Measurements from ENCODE around the gene GPT2.

Gene GPT2

DNA sequence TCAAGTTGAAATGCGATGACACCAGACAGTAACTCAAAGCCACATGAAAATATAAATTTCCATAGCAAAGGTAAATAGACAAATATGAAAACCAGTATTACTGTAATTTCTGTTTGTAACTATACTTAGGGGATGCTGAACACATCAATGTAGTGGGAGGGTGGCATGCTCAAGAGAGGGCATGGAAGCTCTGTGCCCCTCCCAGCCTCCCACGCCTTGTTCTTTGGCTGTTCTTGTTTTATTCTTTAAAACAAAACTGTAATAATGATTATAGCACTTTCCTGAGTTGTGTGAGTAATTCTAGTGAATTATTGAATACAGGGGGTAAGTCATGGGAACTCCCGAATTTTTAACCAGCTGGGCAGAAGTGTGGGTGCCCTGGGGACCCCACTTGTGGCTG, 11.0 kb upstream of the GPT2 start:
- Histone ChIP-seq H3K9me3 (ENCODE audit: control insufficient read depth, insufficient read depth, low read length) (no peaks in the 10 kb centered on the region), H3K27me3 (ENCODE audit: control insufficient read depth, insufficient read depth, low read length) (no peaks in the 10 kb centered on the region), H3K4me3 (ENCODE audit: low read depth, low read length) (no peak overlapping the region), H3K4me1 (ENCODE audit: control insufficient read depth, insufficient read depth, low read length) (peaks cover 2% of the 10 kb centered on the region), H3K36me3 (ENCODE audit: control insufficient read depth, insufficient read depth, low read length) (no peaks in the 10 kb centered on the region), H3K9ac (ENCODE audit: low read depth, low read length) (no peak overlapping the region)

GRCh38 chr16:46875243-46875642, 8.9 kb upstream of the GPT2 start:
- Histone ChIP-seq H3K4me3 (ENCODE audit: low read depth, low read length) (no peak overlapping the region), H3K4me1 (ENCODE audit: control insufficient read depth, insufficient read depth, low read length) (peaks cover 2% of the 10 kb centered on the region), H3K9ac (ENCODE audit: low read depth, low read length) (no peak overlapping the region), H3K27me3 (ENCODE audit: control insufficient read depth, insufficient read depth, low read length) (no peaks in the 10 kb centered on the region), H3K9me3 (ENCODE audit: control insufficient read depth, insufficient read depth, low read length) (no peaks in the 10 kb centered on the region), H3K36me3 (ENCODE audit: control insufficient read depth, insufficient read depth, low read length) (no peaks in the 10 kb centered on the region)

GRCh38 chr16:46882304-46882939, 1.7 kb upstream of the GPT2 start:
- H3K4me1 ChIP-seq (ENCODE audit: control insufficient read depth, insufficient read depth, low read length) = peaks cover 23% of the 10 kb centered on the region
- H3K4me3 ChIP-seq (ENCODE audit: low read depth, low read length) = no peak overlapping the region
- peaks cover 2% of the 10 kb centered on the region for H3K36me3 ChIP-seq (ENCODE audit: control insufficient read depth, insufficient read depth, low read length)
- peaks cover 11% of the 10 kb centered on the region for H3K27me3 ChIP-seq (ENCODE audit: control insufficient read depth, insufficient read depth, low read length)
- peak overlapping the region; percentile 13 for H3K9ac ChIP-seq (ENCODE audit: low read depth, low read length)
- no peaks in the 10 kb centered on the region for H3K9me3 ChIP-seq (ENCODE audit: control insufficient read depth, insufficient read depth, low read length)

- Histone ChIP-seq H3K36me3 (ENCODE audit: control insufficient read depth, insufficient read depth, low read length) (peaks cover 7% of the 10 kb centered on the region), H3K27me3 (ENCODE audit: control insufficient read depth, insufficient read depth, low read length) (peaks cover 11% of the 10 kb centered on the region), H3K9ac (ENCODE audit: low read depth, low read length) (peak overlapping the region; percentile 13), H3K4me1 (ENCODE audit: control insufficient read depth, insufficient read depth, low read length) (peaks cover 23% of the 10 kb centered on the region), H3K4me3 (ENCODE audit: low read depth, low read length) (peak overlapping the region; percentile 83), H3K9me3 (ENCODE audit: control insufficient read depth, insufficient read depth, low read length) (no peaks in the 10 kb centered on the region)
Measured at GRCh38 chr16:46882940-46883307, 1.2 kb upstream of the GPT2 start.

DNA sequence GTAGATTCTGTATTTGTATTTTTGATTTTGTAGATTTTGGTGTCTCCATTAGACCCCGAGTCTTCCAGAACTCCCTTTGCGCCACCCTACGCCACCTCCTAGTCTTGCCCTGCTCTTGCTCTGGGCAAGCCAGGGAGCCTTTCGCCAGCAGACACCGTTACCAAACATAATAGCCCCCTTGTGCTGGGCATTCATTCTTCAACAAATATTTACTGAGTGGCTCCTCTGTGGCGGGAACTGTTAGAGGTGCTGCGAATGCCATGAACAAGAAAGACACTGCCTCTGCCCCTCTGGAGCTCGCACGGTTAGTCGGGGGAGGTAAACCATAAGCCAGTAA, 841 bp upstream of the GPT2 start:
- peaks cover 8% of the 10 kb centered on the region for H3K36me3 ChIP-seq (ENCODE audit: control insufficient read depth, insufficient read depth, low read length)
- peaks cover 23% of the 10 kb centered on the region for H3K4me1 ChIP-seq (ENCODE audit: control insufficient read depth, insufficient read depth, low read length)
- H3K4me3 ChIP-seq (ENCODE audit: low read depth, low read length) = peak overlapping the region; percentile 83
- H3K9me3 ChIP-seq (ENCODE audit: control insufficient read depth, insufficient read depth, low read length) = no peaks in the 10 kb centered on the region
- H3K9ac ChIP-seq (ENCODE audit: low read depth, low read length) = peak overlapping the region; percentile 85
- peaks cover 11% of the 10 kb centered on the region for H3K27me3 ChIP-seq (ENCODE audit: control insufficient read depth, insufficient read depth, low read length)

- peaks cover 23% of the 10 kb centered on the region for H3K4me1 ChIP-seq (ENCODE audit: control insufficient read depth, insufficient read depth, low read length)
- peak overlapping the region; percentile 65 for H3K9ac ChIP-seq (ENCODE audit: low read depth, low read length)
- H3K36me3 ChIP-seq (ENCODE audit: control insufficient read depth, insufficient read depth, low read length) = peaks cover 12% of the 10 kb centered on the region
- H3K27me3 ChIP-seq (ENCODE audit: control insufficient read depth, insufficient read depth, low read length) = peaks cover 11% of the 10 kb centered on the region
- H3K9me3 ChIP-seq (ENCODE audit: control insufficient read depth, insufficient read depth, low read length) = no peaks in the 10 kb centered on the region
- peak overlapping the region; percentile 83 for H3K4me3 ChIP-seq (ENCODE audit: low read depth, low read length)
Measured at GRCh38 chr16:46884513-46885293, 541 bp downstream of the GPT2 start.

DNA sequence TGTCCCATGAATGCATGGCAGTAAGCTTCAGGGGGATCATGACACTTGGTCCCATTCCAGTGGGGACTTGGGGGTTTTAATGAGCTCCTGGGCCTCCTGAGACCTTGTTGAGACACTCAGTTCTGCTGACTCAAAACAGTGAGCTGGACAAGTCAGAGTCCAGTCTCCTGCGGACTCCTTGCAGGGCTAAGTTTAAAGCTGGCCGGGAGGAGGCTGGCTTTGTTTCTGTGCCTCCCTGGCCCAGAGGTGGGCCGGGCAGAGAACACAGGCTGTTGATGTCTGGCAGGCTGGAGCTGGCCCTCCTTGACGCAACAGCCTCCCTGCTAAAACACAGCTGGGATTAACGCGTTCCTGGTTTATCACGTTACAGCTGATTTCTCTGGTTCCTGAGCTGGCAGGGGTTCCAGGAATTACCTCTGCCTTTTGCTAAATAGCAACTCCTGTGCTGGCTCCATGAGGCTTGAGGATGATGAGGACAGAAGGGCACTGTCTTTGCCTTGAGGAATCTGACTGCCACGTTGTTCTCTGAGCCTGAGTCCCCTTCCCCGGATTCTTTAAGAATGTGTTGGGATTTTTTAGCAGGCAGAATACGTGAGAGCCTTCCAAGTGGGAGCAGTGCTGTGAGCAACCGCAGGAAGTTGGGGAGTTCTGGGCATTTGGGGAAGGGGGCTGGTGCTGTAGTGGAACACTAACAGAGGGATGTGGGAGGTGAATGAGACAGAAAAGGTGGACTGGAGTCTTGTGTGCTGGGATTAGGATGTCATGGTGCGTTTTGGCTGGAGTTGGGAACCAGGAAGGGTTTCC, 2.0 kb downstream of the GPT2 start:
- peaks cover 23% of the 10 kb centered on the region for H3K4me1 ChIP-seq (ENCODE audit: control insufficient read depth, insufficient read depth, low read length)
- H3K36me3 ChIP-seq (ENCODE audit: control insufficient read depth, insufficient read depth, low read length) = peaks cover 12% of the 10 kb centered on the region
- peak overlapping the region; percentile 83 for H3K4me3 ChIP-seq (ENCODE audit: low read depth, low read length)
- no peaks in the 10 kb centered on the region for H3K9me3 ChIP-seq (ENCODE audit: control insufficient read depth, insufficient read depth, low read length)
- H3K9ac ChIP-seq (ENCODE audit: low read depth, low read length) = peak overlapping the region; percentile 37
- peaks cover 11% of the 10 kb centered on the region for H3K27me3 ChIP-seq (ENCODE audit: control insufficient read depth, insufficient read depth, low read length)

DNA sequence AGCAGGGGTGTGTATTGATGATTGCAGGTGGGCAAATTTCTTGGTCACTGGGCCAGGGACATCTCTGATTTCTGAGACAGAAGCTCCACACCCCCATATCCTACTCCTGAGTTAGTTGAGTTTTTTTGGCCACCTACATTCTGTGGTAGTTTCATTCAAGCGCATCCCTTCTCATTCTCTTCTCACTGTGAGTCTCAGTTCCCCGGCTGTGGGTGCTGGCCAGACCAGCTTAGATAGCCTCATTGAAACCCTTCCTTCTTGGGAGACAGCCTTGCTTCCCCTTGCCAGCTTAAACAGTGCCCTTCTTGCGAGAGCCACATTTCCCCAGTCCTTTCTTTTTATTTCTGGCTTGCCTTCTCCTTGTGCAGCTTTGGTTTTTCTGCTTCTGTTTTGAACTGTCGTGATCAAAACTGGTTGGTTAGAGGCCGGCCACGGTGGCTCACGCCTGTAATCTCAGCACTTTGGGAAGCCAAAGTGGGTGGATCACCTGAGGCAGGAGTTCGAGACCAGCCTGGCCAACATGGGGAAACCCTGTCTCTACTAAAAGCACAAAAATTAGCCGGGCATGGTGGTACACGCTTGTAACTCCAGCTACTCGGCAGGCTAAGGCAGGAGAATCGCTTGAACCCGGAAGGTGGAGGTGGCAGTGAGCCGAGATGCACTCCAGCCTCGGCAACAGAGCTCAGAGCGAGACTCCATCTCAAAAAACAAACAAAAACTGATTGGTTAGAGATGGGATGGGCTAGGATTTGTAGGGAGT, 2.8 kb downstream of the GPT2 start:
- peaks cover 11% of the 10 kb centered on the region for H3K27me3 ChIP-seq (ENCODE audit: control insufficient read depth, insufficient read depth, low read length)
- peaks cover 23% of the 10 kb centered on the region for H3K4me1 ChIP-seq (ENCODE audit: control insufficient read depth, insufficient read depth, low read length)
- peaks cover 12% of the 10 kb centered on the region for H3K36me3 ChIP-seq (ENCODE audit: control insufficient read depth, insufficient read depth, low read length)
- no peaks in the 10 kb centered on the region for H3K9me3 ChIP-seq (ENCODE audit: control insufficient read depth, insufficient read depth, low read length)
- no peak overlapping the region for H3K4me3 ChIP-seq (ENCODE audit: low read depth, low read length)
- H3K9ac ChIP-seq (ENCODE audit: low read depth, low read length) = no peak overlapping the region

- Histone ChIP-seq H3K9me3 (ENCODE audit: control insufficient read depth, insufficient read depth, low read length) (no peaks in the 10 kb centered on the region), H3K27me3 (ENCODE audit: control insufficient read depth, insufficient read depth, low read length) (peaks cover 6% of the 10 kb centered on the region), H3K4me3 (ENCODE audit: low read depth, low read length) (no peak overlapping the region), H3K9ac (ENCODE audit: low read depth, low read length) (no peak overlapping the region), H3K36me3 (ENCODE audit: control insufficient read depth, insufficient read depth, low read length) (peaks cover 12% of the 10 kb centered on the region), H3K4me1 (ENCODE audit: control insufficient read depth, insufficient read depth, low read length) (peaks cover 19% of the 10 kb centered on the region)
Measured at GRCh38 chr16:46887524-46887854, 3.3 kb downstream of the GPT2 start.

- Histone ChIP-seq H3K4me3 (ENCODE audit: low read depth, low read length) (no peak overlapping the region), H3K27me3 (ENCODE audit: control insufficient read depth, insufficient read depth, low read length) (no peaks in the 10 kb centered on the region), H3K9me3 (ENCODE audit: control insufficient read depth, insufficient read depth, low read length) (no peaks in the 10 kb centered on the region), H3K9ac (ENCODE audit: low read depth, low read length) (no peak overlapping the region), H3K4me1 (ENCODE audit: control insufficient read depth, insufficient read depth, low read length) (peaks cover 9% of the 10 kb centered on the region), H3K36me3 (ENCODE audit: control insufficient read depth, insufficient read depth, low read length) (peaks cover 12% of the 10 kb centered on the region)
Measured at GRCh38 chr16:46889245-46889941, 5.2 kb downstream of the GPT2 start.

- Histone ChIP-seq H3K4me3 (ENCODE audit: low read depth, low read length) (no peak overlapping the region), H3K27me3 (ENCODE audit: control insufficient read depth, insufficient read depth, low read length) (no peaks in the 10 kb centered on the region), H3K9me3 (ENCODE audit: control insufficient read depth, insufficient read depth, low read length) (no peaks in the 10 kb centered on the region), H3K9ac (ENCODE audit: low read depth, low read length) (no peak overlapping the region), H3K4me1 (ENCODE audit: control insufficient read depth, insufficient read depth, low read length) (peaks cover 9% of the 10 kb centered on the region), H3K36me3 (ENCODE audit: control insufficient read depth, insufficient read depth, low read length) (peaks cover 12% of the 10 kb centered on the region)
Measured at GRCh38 chr16:46889942-46890300, 5.8 kb downstream of the GPT2 start.
